ENCODE results near the gene WFIKKN1.

The WFIKKN1 gene

DNA sequence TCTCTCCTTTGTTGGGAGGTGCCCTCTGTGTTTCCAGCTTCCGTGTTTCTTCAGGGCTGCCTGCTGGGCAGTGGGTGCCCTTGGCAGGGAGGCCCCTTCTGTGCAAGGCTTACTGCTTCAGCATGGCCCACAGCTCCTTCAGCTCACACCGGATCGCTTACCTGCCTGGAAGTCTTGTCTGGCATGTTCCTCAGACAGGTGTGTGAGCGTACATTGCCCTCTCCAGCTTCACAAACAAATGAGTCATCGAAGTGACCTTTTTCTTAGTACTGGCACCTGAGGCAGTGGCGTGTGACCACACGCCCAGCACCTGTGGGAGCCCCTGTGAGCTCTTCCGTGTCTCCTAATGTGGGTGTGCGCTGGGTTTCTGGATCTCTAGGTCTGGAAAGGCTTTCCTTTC is 37.4 kb upstream of the WFIKKN1 start:
- TF ChIP-seq, protein P1, sequence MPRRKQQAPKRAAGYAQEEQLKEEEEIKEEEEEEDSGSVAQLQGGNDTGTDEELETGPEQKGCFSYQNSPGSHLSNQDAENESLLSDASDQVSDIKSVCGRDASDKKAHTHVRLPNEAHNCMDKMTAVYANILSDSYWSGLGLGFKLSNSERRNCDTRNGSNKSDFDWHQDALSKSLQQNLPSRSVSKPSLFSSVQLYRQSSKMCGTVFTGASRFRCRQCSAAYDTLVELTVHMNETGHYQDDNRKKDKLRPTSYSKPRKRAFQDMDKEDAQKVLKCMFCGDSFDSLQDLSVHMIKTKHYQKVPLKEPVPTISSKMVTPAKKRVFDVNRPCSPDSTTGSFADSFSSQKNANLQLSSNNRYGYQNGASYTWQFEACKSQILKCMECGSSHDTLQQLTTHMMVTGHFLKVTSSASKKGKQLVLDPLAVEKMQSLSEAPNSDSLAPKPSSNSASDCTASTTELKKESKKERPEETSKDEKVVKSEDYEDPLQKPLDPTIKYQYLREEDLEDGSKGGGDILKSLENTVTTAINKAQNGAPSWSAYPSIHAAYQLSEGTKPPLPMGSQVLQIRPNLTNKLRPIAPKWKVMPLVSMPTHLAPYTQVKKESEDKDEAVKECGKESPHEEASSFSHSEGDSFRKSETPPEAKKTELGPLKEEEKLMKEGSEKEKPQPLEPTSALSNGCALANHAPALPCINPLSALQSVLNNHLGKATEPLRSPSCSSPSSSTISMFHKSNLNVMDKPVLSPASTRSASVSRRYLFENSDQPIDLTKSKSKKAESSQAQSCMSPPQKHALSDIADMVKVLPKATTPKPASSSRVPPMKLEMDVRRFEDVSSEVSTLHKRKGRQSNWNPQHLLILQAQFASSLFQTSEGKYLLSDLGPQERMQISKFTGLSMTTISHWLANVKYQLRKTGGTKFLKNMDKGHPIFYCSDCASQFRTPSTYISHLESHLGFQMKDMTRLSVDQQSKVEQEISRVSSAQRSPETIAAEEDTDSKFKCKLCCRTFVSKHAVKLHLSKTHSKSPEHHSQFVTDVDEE (CRISPR knock-in tag; IDR thresholded peaks at IDR 0.05) = no peak
- TF ChIP-seq ZNF565 (CRISPR knock-in tag; conservative IDR thresholded peaks at IDR 0.05; ENCODE audit: low read depth) (no peak), SNAI2 (CRISPR knock-in tag; IDR thresholded peaks at IDR 0.05) (no peak)
- ATAC-seq = no peak

DNA sequence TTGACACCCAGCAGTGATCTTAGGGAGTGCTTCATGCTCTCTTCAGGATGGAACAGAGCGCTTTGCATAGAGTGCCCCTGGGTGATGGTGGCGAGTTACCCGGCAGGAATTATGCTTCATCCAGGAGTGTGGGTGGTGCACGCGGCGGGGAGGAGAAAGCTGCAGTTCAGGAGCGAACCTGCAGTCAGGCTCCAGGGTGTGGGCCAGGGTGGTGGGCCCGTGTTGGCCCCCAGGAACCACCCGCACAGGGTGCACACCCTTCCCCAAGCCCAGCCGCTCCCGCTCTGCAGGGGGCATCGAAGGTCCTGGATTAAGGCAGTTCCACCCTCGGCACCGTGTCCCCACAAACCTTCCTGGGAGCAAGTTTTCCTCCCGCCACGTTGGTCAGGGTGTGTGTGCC is 37.0 kb upstream of the WFIKKN1 start:
- ATAC-seq = no peak
- TF ChIP-seq ZC3H10 (CRISPR knock-in tag; IDR thresholded peaks at IDR 0.05) (no peak), RARB (CRISPR knock-in tag; IDR thresholded peaks at IDR 0.05) (no peak), BACH2 (CRISPR knock-in tag; IDR thresholded peaks at IDR 0.05; ENCODE audit: borderline replicate concordance) (no peak), ZNF565 (CRISPR knock-in tag; conservative IDR thresholded peaks at IDR 0.05; ENCODE audit: low read depth) (no peak), ESRRG (CRISPR knock-in tag; IDR thresholded peaks at IDR 0.05) (no peak), PATZ1 (CRISPR knock-in tag; IDR thresholded peaks at IDR 0.05; ENCODE audit: borderline replicate concordance) (no peak), GLIS3 (CRISPR knock-in tag; IDR thresholded peaks at IDR 0.05) (no peak)

DNA sequence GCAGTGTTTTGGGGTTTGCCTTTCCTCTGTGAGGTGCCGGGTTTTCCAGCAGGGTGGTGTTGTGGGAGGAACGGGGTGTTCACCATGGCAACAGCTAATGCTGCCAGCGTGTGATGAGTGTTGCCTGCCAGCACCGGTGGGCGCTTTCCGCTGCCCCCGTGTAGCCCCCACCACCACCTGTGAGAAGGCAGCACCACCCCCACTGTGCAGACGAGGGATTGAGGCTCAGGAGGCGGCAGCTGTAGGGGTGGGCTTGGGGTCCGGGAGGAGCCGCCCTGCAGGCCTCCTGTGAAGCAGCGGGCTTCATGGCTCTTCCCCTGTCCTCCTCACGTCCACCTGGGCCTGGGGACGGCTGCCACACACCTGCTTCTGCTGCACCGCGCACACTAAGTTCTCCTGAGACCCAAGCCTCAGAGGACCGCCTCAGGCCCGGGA is 35.7 kb upstream of the WFIKKN1 start:
- TF ChIP-seq RARB (CRISPR knock-in tag; IDR thresholded peaks at IDR 0.05) (no peak), PPARA (CRISPR knock-in tag; IDR thresholded peaks at IDR 0.05; ENCODE audit: borderline replicate concordance) (no peak), ESRRG (CRISPR knock-in tag; IDR thresholded peaks at IDR 0.05) (no peak), CSRNP3 (CRISPR knock-in tag; IDR thresholded peaks at IDR 0.05) (no peak), CSDC2 (CRISPR knock-in tag; IDR thresholded peaks at IDR 0.05) (no peak), BACH2 (CRISPR knock-in tag; IDR thresholded peaks at IDR 0.05; ENCODE audit: borderline replicate concordance) (no peak), SNAI2 (CRISPR knock-in tag; IDR thresholded peaks at IDR 0.05) (no peak), TCF4 (CRISPR knock-in tag; IDR thresholded peaks at IDR 0.05; ENCODE audit: borderline replicate concordance) (no peak), ZNF8 (CRISPR knock-in tag; IDR thresholded peaks at IDR 0.05) (no peak), ISL1 (CRISPR knock-in tag; IDR thresholded peaks at IDR 0.05) (no peak), ZC3H10 (CRISPR knock-in tag; IDR thresholded peaks at IDR 0.05) (no peak), POU6F1 (CRISPR knock-in tag; IDR thresholded peaks at IDR 0.05; ENCODE audit: borderline replicate concordance, low read depth) (no peak), ZNF70 (CRISPR knock-in tag; IDR thresholded peaks at IDR 0.05) (no peak), TOX (CRISPR knock-in tag; IDR thresholded peaks at IDR 0.05; ENCODE audit: borderline replicate concordance) (no peak), GLIS3 (CRISPR knock-in tag; IDR thresholded peaks at IDR 0.05) (no peak), CREB5 (CRISPR knock-in tag; IDR thresholded peaks at IDR 0.05; ENCODE audit: low read depth) (no peak), ZNF565 (CRISPR knock-in tag; conservative IDR thresholded peaks at IDR 0.05; ENCODE audit: low read depth) (no peak), ZFP3 (CRISPR knock-in tag; IDR thresholded peaks at IDR 0.05) (no peak)
- ATAC-seq = no peak

Measured in SK-N-SH treated with all-trans-retinoic acid at 6 μM for 48 hours (cell line).